K562 (cell line): ENCODE results near the gene DUSP3. TPM values are rescaled to one million over a fixed set of nuclear protein-coding genes. Genes with fewer than 3 reads are reported as not detected.
A peak's percentile ranks its signal among the peaks of the same experiment; 100 is the strongest.

ENCODE experiments used
- HDGF ChIP-seq: fragments of 450-650 bp; IDR thresholded peaks from 2 replicates; pipeline ENCODE4 v1.6.1; 2016
- MGA ChIP-seq: fragments of 450-650 bp; IDR thresholded peaks from 2 replicates; pipeline ENCODE4 v1.6.1; 2016; ENCODE audit warnings: mild to moderate bottlenecking, moderate library complexity
- polyA plus RNA-seq, 8 experiments: library from polyadenylated mRNA; depleted of rRNA in 4 of 8; stranded (reverse) in 5 of 8; unstranded in 3 of 8; fragments of >200 nt; fragmentation: Nextera tagmentation in 2 of 8; fragmentation: Illumina TruSeq in 1 of 8; extraction: Ambion mirVana in 2 of 8; extraction: Trizol in 1 of 8; gene quantifications; 2 replicates each; pipeline versions ENCODE4 v1.2.1 to v1.2.3, GENCODE V29; 2011 to 2014; ENCODE audit warnings: inconsistent platforms in 1 of 8, missing spikeins in 1 of 8
- total RNA-seq, 7 experiments: library from RNA; depleted of rRNA in 6 of 7; stranded (reverse); fragments of >200 nt in 6 of 7; fragmentation: Illumina TruSeq in 2 of 7; extraction: Trizol in 2 of 7; gene quantifications; 2 replicates each; pipeline versions ENCODE4 v1.2.1 to v1.2.3, GENCODE V29; 2011 to 2021; ENCODE audit warnings: low replicate concordance in 1 of 7

Gene DUSP3
- total and polyA plus RNA-seq, 9 of the 15 experiments (the other 6 are each of a cell fraction or from before 2014, with no cell fraction given), result 4.1 to 19.8 (median 12.3) TPM

DNA sequence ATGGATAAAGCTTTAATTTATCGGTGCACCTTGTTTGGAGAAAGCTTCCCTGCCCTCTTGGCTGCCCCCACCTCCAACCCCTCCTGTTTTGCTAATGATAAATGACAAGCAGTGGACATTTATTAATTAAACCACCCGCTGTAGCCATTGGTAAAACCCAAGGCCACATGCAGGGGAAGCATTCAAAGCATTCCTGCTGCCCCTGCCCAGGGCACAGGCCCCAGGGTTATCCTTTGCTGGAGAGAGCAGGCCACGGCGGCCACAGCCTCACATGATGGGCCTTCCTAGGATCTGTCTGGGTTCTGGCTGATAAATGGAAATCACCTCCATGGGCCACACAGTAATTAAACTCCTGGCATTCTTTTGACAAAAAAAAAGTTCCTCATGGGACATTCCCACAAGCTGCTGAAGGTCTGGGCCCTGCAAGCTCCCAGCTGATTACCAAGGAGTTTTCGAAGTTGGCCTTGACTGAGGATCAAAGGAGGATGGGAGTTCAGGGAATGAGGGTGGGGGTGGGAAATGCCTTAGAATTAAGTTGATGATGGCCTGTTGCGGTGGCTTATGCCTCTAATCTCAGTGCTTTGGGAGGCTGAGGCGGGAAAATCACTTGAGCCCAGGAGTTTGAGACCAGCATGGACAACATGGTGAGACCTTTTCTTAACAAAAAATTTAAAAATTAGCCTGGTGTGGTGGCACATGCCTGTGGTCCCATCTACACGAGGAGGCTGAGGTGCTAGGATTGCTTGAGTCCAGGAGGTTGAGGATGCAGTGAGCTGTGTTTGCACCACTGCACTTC is 55.7 kb downstream of the DUSP3 start (continued):
- peak; percentile 53 for TF ChIP-seq MGA
- TF ChIP-seq HDGF, result no peak
